K562 (cell line): ENCODE data around the gene MRPL11. TPM values are rescaled to one million over a fixed set of nuclear protein-coding genes. Genes with fewer than 3 reads are reported as not detected.

ENCODE experiments used
- CEBPG ChIP-seq, 3 experiments: fragments of 200-800 bp in 1 of 3; sonication (Bioruptor generic) in 1 of 3; sonication (generic) in 1 of 3; formaldehyde crosslinking in 1 of 3; IDR thresholded peaks in 2 of 3; conservative IDR thresholded peaks in 1 of 3; 2 replicates each; pipeline versions ENCODE4 v1.6.1 to v1.8.0; 2016 to 2022; ENCODE audit warnings: missing compliant biosample characterization in 2 of 3, missing genetic modification characterization in 2 of 3, mild to moderate bottlenecking in 1 of 3, missing genetic modification reagents in 1 of 3
- E2F3 ChIP-seq: fragments of 250-450 bp; sonication (Bioruptor Pico); IDR thresholded peaks from 2 replicates; pipeline ENCODE4 v1.4.0; 2020; ENCODE audit warnings: mild to moderate bottlenecking
- ELF2 ChIP-seq: fragments of 250-450 bp; sonication (Bioruptor Pico); IDR thresholded peaks from 2 replicates; pipeline ENCODE4 v1.5.0; 2021; ENCODE audit warnings: mild to moderate bottlenecking
- HES1 ChIP-seq: fragments of 450-650 bp; IDR thresholded peaks from 2 replicates; pipeline ENCODE4 v1.6.1; 2016; ENCODE audit warnings: low read depth, mild to moderate bottlenecking, moderate library complexity
- MITF ChIP-seq: IDR thresholded peaks from 2 replicates; pipeline ENCODE4 v1.6.1; 2014; ENCODE audit warnings: antibody characterized with exemption
- POLR2G ChIP-seq: fragments of 200-400 bp; formaldehyde crosslinking; IDR thresholded peaks from 2 replicates; pipeline ENCODE4 v1.6.1; 2017; ENCODE audit warnings: low read depth, mild to moderate bottlenecking, antibody characterized with exemption, low read length, moderate library complexity
- RHOXF2B ChIP-seq: fragments of 250-450 bp; sonication (Bioruptor Pico); conservative IDR thresholded peaks from 2 replicates; pipeline ENCODE4 v1.5.1; 2021
- SREBF2 ChIP-seq: sonication (generic); formaldehyde crosslinking; IDR thresholded peaks from 2 replicates; pipeline ENCODE4 v1.4.0; 2020; ENCODE audit warnings: mild to moderate bottlenecking, missing genetic modification reagents
- SUPT5H ChIP-seq: fragments of 450-650 bp; IDR thresholded peaks from 2 replicates; pipeline ENCODE4 v1.6.1; 2016
- TEAD1 ChIP-seq, 2 experiments: fragments of 450-650 bp in 1 of 2; sonication (generic) in 1 of 2; formaldehyde crosslinking; IDR thresholded peaks; 2 replicates each; pipeline versions ENCODE4 v1.4.0 to v1.8.0; 2020 to 2022; ENCODE audit warnings: mild to moderate bottlenecking in 2 of 2, missing genetic modification reagents in 1 of 2
- ZBTB40 ChIP-seq, 2 experiments: fragments of 450-650 bp in 1 of 2; sonication (generic) in 1 of 2; formaldehyde crosslinking in 1 of 2; IDR thresholded peaks; 2 replicates each; pipeline versions ENCODE4 v1.7.1 to v1.9.0; 2016 to 2022; ENCODE audit warnings: inconsistent platforms in 1 of 2, mild to moderate bottlenecking in 1 of 2, missing genetic modification reagents in 1 of 2
- polyA plus RNA-seq, 8 experiments: library from polyadenylated mRNA; depleted of rRNA in 4 of 8; stranded (reverse) in 5 of 8; unstranded in 3 of 8; fragments of >200 nt; fragmentation: Nextera tagmentation in 2 of 8; fragmentation: Illumina TruSeq in 1 of 8; extraction: Ambion mirVana in 2 of 8; extraction: Trizol in 1 of 8; gene quantifications; 2 replicates each; pipeline versions ENCODE4 v1.2.1 to v1.2.3, GENCODE V29; 2011 to 2014; ENCODE audit warnings: inconsistent platforms in 1 of 8, missing spikeins in 1 of 8
- total RNA-seq, 7 experiments: library from RNA; depleted of rRNA in 6 of 7; stranded (reverse); fragments of >200 nt in 6 of 7; fragmentation: Illumina TruSeq in 2 of 7; extraction: Trizol in 2 of 7; gene quantifications; 2 replicates each; pipeline versions ENCODE4 v1.2.1 to v1.2.3, GENCODE V29; 2011 to 2021; ENCODE audit warnings: low replicate concordance in 1 of 7
- TF ChIP-seq, protein P1 (sequence below): sonication (generic); formaldehyde crosslinking; IDR thresholded peaks from 2 replicates; pipeline ENCODE4 v1.9.0; 2022; ENCODE audit warnings: mild to moderate bottlenecking, missing genetic modification reagents
- TF ChIP-seq, protein P2 (sequence below): fragments of 450-650 bp; formaldehyde crosslinking; IDR thresholded peaks from 2 replicates; pipeline ENCODE4 v1.4.0; 2022; ENCODE audit warnings: mild to moderate bottlenecking, moderate library complexity

MRPL11 gene
- total and polyA plus RNA-seq, 9 of the 15 experiments (the other 6 are each of a cell fraction or from before 2014, with no cell fraction given) = 33.0 to 173 (median 91.9) TPM

- TF ChIP-seq SUPT5H (no peak), HES1 (no peak), POLR2G (no peak), ZBTB40 (IDR thresholded peaks at IDR 0.05) (peak; percentile 62), ZBTB40 (CRISPR knock-in tag; IDR thresholded peaks at IDR 0.05) (no peak), RHOXF2B (CRISPR knock-in tag) (no peak), E2F3 (CRISPR knock-in tag) (no peak), TEAD1 (CRISPR knock-in tag; IDR thresholded peaks at IDR 0.05) (peak in 1 of 2 experiments; percentile 86; a peak in 1 of 4 replicates), MITF (no peak), ELF2 (no peak), SREBF2 (CRISPR knock-in tag) (0 out of 2 replicates have a peak, but pooled peaks have one; percentile 10), CEBPG (CRISPR knock-in tag; IDR thresholded peaks at IDR 0.05) (no peak; the same call in 1 of the 2 replicates), CEBPG (tag; conservative IDR thresholded peaks at IDR 0.05 in 1 of 2, IDR thresholded peaks at IDR 0.05 in 1 of 2) (no peak)
- TF ChIP-seq, protein P1, sequence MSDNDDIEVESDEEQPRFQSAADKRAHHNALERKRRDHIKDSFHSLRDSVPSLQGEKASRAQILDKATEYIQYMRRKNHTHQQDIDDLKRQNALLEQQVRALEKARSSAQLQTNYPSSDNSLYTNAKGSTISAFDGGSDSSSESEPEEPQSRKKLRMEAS (CRISPR knock-in tag) = peak; percentile 40; the same call in 1 of the 2 replicates
- TF ChIP-seq, protein P2, sequence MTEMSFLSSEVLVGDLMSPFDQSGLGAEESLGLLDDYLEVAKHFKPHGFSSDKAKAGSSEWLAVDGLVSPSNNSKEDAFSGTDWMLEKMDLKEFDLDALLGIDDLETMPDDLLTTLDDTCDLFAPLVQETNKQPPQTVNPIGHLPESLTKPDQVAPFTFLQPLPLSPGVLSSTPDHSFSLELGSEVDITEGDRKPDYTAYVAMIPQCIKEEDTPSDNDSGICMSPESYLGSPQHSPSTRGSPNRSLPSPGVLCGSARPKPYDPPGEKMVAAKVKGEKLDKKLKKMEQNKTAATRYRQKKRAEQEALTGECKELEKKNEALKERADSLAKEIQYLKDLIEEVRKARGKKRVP = no peak
Measured at GRCh38 chr11:66418168-66418985, 20.3 kb downstream of the MRPL11 start (continued).
